HT1080 (cell line): Measurements from ENCODE around the gene EIF3K. TPM values are rescaled to one million over a fixed set of nuclear protein-coding genes. Genes with fewer than 3 reads are reported as not detected.

Experiments
- DNase-seq: peaks from one replicate; pipeline ENCODE4 v3.0.0-alpha.2; 2015; ENCODE audit warnings: low read depth
- total RNA-seq: library from RNA; depleted of rRNA; stranded (reverse); fragments of >200 nt; shearing (Covaris generic); gene quantifications from 2 replicates; pipeline ENCODE4 v1.2.3, GENCODE V29; 2014; rRNA removed

Gene EIF3K
- total RNA-seq, 1 experiment from 2014 or later, result 564 TPM

- peak; percentile 98 for DNase-seq
Observed at GRCh38 chr19:38684078-38684861, 65.3 kb downstream of the EIF3K start.

GRCh38 chr19:38684862-38685665, 66.1 kb downstream of the EIF3K start:
- DNase-seq, result no peak

GRCh38 chr19:38685666-38686529, 66.9 kb downstream of the EIF3K start:
- DNase-seq, result peak; percentile 80

- DNase-seq, result no peak
Observed at GRCh38 chr19:38686530-38686888, 67.5 kb downstream of the EIF3K start.

Other genes starting within 250 kb of the EIF3K start
- gene PSMD8, start 244.6 kb upstream of the EIF3K start, total RNA-seq, result 410 and 485 TPM in 2 replicates
- 0.60 and 1.0 TPM in 2 replicates for gene GGN, start 231.2 kb upstream of the EIF3K start, total RNA-seq
- gene SPRED3, start 230.5 kb upstream of the EIF3K start, total RNA-seq, result 6.6 and 11.0 TPM in 2 replicates
- 14.3 and 16.2 TPM in 2 replicates for gene FAM98C, start 216.1 kb upstream of the EIF3K start, total RNA-seq
- gene RASGRP4, start 193.0 kb upstream of the EIF3K start, total RNA-seq, result not detected in 2 replicates
- not detected in 2 replicates for gene RYR1, start 185.5 kb upstream of the EIF3K start, total RNA-seq
- gene MAP4K1, start 1.2 kb upstream of the EIF3K start, total RNA-seq, result 0.20 and 0.24 TPM in 2 replicates
- gene ACTN4, start 28.5 kb downstream of the EIF3K start, total RNA-seq, result 446 and 615 TPM in 2 replicates
- gene CAPN12, start 125.3 kb downstream of the EIF3K start, total RNA-seq, result 0.10 and 0.14 TPM in 2 replicates
- not detected in 2 replicates for gene LGALS7, start 154.3 kb downstream of the EIF3K start, total RNA-seq
- gene LGALS7B, start 170.0 kb downstream of the EIF3K start, total RNA-seq, result 1.7 TPM in 1 of 2 replicates, not detected in the other
- gene LGALS4, start 193.8 kb downstream of the EIF3K start, total RNA-seq, result 0.11 TPM in 1 of 2 replicates, not detected in the other
- 15.0 and 31.0 TPM in 2 replicates for gene ECH1, start 212.6 kb downstream of the EIF3K start, total RNA-seq
- 419 and 531 TPM in 2 replicates for gene HNRNPL, start 230.8 kb downstream of the EIF3K start, total RNA-seq